IMR-90 (cell line): ENCODE results near the gene LINGO1. TPM values are rescaled to one million over a fixed set of nuclear protein-coding genes. Genes with fewer than 3 reads are reported as not detected.

ENCODE experiments used
- ATAC-seq: fragments of 200-7000 bp; cut with Tn5 transposase; 2 replicates; pipeline ENCODE4 v1.9.1; 2020; ENCODE audit warnings: low read depth, mild to moderate bottlenecking, moderate library complexity
- BruUV-seq: library from RNA; stranded (reverse); fragments of 400-500 nt; replicated peaks from 2 replicates; lab custom pipeline; 2021; lab: Mats Ljungman, UMichigan
- CTCF ChIA-PET: fragments of 300-600 bp; formaldehyde crosslinking; extraction: SDS; loops from one replicate; lab custom pipeline; 2021; ENCODE audit warnings: antibody characterized with exemption; lab: Yijun Ruan, JAX
- POLR2A ChIA-PET: fragments of 300-600 bp; sonication (Branson Sonifier 250); formaldehyde crosslinking; loops from one replicate; lab custom pipeline; 2022; ENCODE audit warnings: antibody characterized with exemption; ENCODE audit not compliant: unreplicated experiment; lab: Charles Lee
- DNase-seq: peaks from one replicate; pipeline ENCODE4 v3.0.0; 2013
- H2AFZ ChIP-seq: replicated peaks from 2 replicates; pipeline ENCODE3; 2013; ENCODE audit warnings: low read length, mild to moderate bottlenecking; ENCODE audit not compliant: poor library complexity
- H2AK5ac ChIP-seq: 2 replicates; pipeline ENCODE4 v1.6.1; 2013; ENCODE audit warnings: low read depth, low read length, inconsistent platforms
- H2AK9ac ChIP-seq: replicated peaks from 2 replicates; pipeline ENCODE3; 2013; ENCODE audit warnings: mild to moderate bottlenecking, low read depth, low read length, moderate library complexity; ENCODE audit not compliant: poor library complexity
- H2BK120ac ChIP-seq: 2 replicates; pipeline ENCODE4 v1.6.1; 2013; ENCODE audit warnings: low read depth, low read length, inconsistent platforms
- H2BK15ac ChIP-seq: 3 replicates; pipeline ENCODE4 v1.6.1; 2013; ENCODE audit warnings: low read depth, low read length, inconsistent platforms
- H2BK20ac ChIP-seq: 2 replicates; pipeline ENCODE4 v1.6.1; 2013; ENCODE audit warnings: low read depth, mild to moderate bottlenecking, inconsistent platforms, low read length, moderate library complexity
- H2BK5ac ChIP-seq: 2 replicates; pipeline ENCODE4 v1.6.1; 2013; ENCODE audit warnings: mild to moderate bottlenecking, low read depth, low read length, inconsistent platforms; ENCODE audit not compliant: poor library complexity, severe bottlenecking
- H3K14ac ChIP-seq: replicated peaks from 2 replicates; pipeline ENCODE4 v1.6.1; 2013; ENCODE audit warnings: low read depth, low read length, inconsistent platforms
- H3K18ac ChIP-seq: 2 replicates; pipeline ENCODE4 v1.6.1; 2013; ENCODE audit warnings: low read depth, low read length, control low read depth
- H3K23ac ChIP-seq: 2 replicates; pipeline ENCODE4 v1.6.1; 2013; ENCODE audit warnings: low read depth, low read length, inconsistent platforms
- H3K27ac ChIP-seq: 2 replicates; pipeline ENCODE4 v1.5.1; 2013; ENCODE audit warnings: mild to moderate bottlenecking, control low read depth, low read length; ENCODE audit not compliant: insufficient read depth
- H3K27me3 ChIP-seq: 2 replicates; pipeline ENCODE4 v1.6.1; 2013; ENCODE audit warnings: low read length; ENCODE audit not compliant: control insufficient read depth, insufficient read depth
- H3K36me3 ChIP-seq: 2 replicates; pipeline ENCODE4 v1.6.1; 2013; ENCODE audit warnings: low read length, mixed read lengths; ENCODE audit not compliant: control insufficient read depth, insufficient read depth
- H3K4ac ChIP-seq: 2 replicates; pipeline ENCODE4 v1.6.1; 2013; ENCODE audit warnings: low read depth, low read length, inconsistent platforms
- H3K4me1 ChIP-seq: 2 replicates; pipeline ENCODE4 v1.6.1; 2013; ENCODE audit warnings: low read length, mixed read lengths; ENCODE audit not compliant: control insufficient read depth, insufficient read depth
- H3K4me2 ChIP-seq: 2 replicates; pipeline ENCODE4 v1.6.1; 2013; ENCODE audit warnings: low read depth, mild to moderate bottlenecking, control low read depth, low read length, moderate library complexity
- H3K4me3 ChIP-seq: 2 replicates; pipeline ENCODE4 v1.5.1; 2013; ENCODE audit warnings: low read depth, mild to moderate bottlenecking, control low read depth, low read length, moderate library complexity; ENCODE audit not compliant: insufficient read depth
- H3K56ac ChIP-seq: 2 replicates; pipeline ENCODE4 v1.6.1; 2013; ENCODE audit warnings: low read length, inconsistent platforms; ENCODE audit not compliant: insufficient read depth; ENCODE audit errors: extremely low read depth
- H3K79me1 ChIP-seq, 2 experiments: 2 replicates each; pipeline ENCODE4 v1.6.1; 2013; ENCODE audit warnings: low read length in 2 of 2, inconsistent platforms in 1 of 2, low read depth in 1 of 2
- H3K9ac ChIP-seq: 2 replicates; pipeline ENCODE4 v1.6.1; 2013; ENCODE audit warnings: low read depth, low read length, control low read depth
- H3K9me1 ChIP-seq: 2 replicates; pipeline ENCODE4 v1.6.1; 2013; ENCODE audit warnings: low read length, inconsistent platforms; ENCODE audit not compliant: insufficient read depth
- H3K9me3 ChIP-seq: 2 replicates; pipeline ENCODE4 v1.6.1; 2013; ENCODE audit warnings: low read length; ENCODE audit not compliant: control insufficient read depth, insufficient read depth
- H4K20me1 ChIP-seq: 2 replicates; pipeline ENCODE4 v1.6.1; 2013; ENCODE audit warnings: low read length, inconsistent platforms; ENCODE audit not compliant: insufficient read depth
- H4K5ac ChIP-seq: 2 replicates; pipeline ENCODE4 v1.6.1; 2013; ENCODE audit warnings: mild to moderate bottlenecking, low read depth, low read length, control low read depth
- H4K8ac ChIP-seq, 2 experiments: 2 replicates each; pipeline ENCODE4 v1.6.1; 2013; ENCODE audit warnings: low read depth in 2 of 2, low read length in 2 of 2, control low read depth in 1 of 2, inconsistent platforms in 1 of 2
- H4K91ac ChIP-seq: 2 replicates; pipeline ENCODE4 v1.6.1; 2013; ENCODE audit warnings: low read depth, low read length, inconsistent platforms; ENCODE audit not compliant: insufficient read depth
- BHLHE40 ChIP-seq: fragments of 150-350 bp; IDR thresholded peaks from 2 replicates; pipeline ENCODE4 v1.6.1; 2016; ENCODE audit warnings: mild to moderate bottlenecking, low read depth, low read length
- CEBPB ChIP-seq: IDR thresholded peaks from 2 replicates; pipeline ENCODE4 v1.6.1; 2012; ENCODE audit warnings: low read depth, low read length, improper control_type of control experiment
- CHD1 ChIP-seq: IDR thresholded peaks from 2 replicates; pipeline ENCODE4 v1.6.1; 2012; ENCODE audit warnings: low read depth, low read length, improper control_type of control experiment
- ELK1 ChIP-seq: fragments of 150-350 bp; IDR thresholded peaks from 2 replicates; pipeline ENCODE4 v1.6.1; 2016; ENCODE audit warnings: low read depth, mild to moderate bottlenecking, low read length, moderate library complexity, borderline replicate concordance
- FOS ChIP-seq: fragments of 150-350 bp; IDR thresholded peaks from 2 replicates; pipeline ENCODE4 v1.6.1; 2016; ENCODE audit warnings: low read depth, low read length
- MAFK ChIP-seq: IDR thresholded peaks from 2 replicates; pipeline ENCODE4 v1.6.1; 2012; ENCODE audit warnings: low read depth, low read length, improper control_type of control experiment
- MAZ ChIP-seq: IDR thresholded peaks from 2 replicates; pipeline ENCODE4 v1.6.1; 2012; ENCODE audit warnings: low read depth, mild to moderate bottlenecking, low read length, improper control_type of control experiment, moderate library complexity, borderline replicate concordance
- MXI1 ChIP-seq: IDR thresholded peaks from 2 replicates; pipeline ENCODE4 v1.6.1; 2012; ENCODE audit warnings: low read depth, mild to moderate bottlenecking, low read length, moderate library complexity, borderline replicate concordance
- NFE2L2 ChIP-seq: fragments of 150-350 bp; IDR thresholded peaks from 2 replicates; pipeline ENCODE4 v1.6.1; 2016; ENCODE audit warnings: low read depth, mild to moderate bottlenecking, low read length
- POLR2A ChIP-seq: IDR thresholded peaks from 2 replicates; pipeline ENCODE4 v1.6.1; 2012; ENCODE audit warnings: mild to moderate bottlenecking, low read depth, low read length
- RAD21 ChIP-seq: IDR thresholded peaks from 2 replicates; pipeline ENCODE4 v1.6.1; 2012; ENCODE audit warnings: low read length, improper control_type of control experiment
- RCOR1 ChIP-seq: IDR thresholded peaks from 2 replicates; pipeline ENCODE4 v1.6.1; 2012; ENCODE audit warnings: mild to moderate bottlenecking, low read length, improper control_type of control experiment; ENCODE audit not compliant: insufficient replicate concordance
- RFX5 ChIP-seq: IDR thresholded peaks from 2 replicates; pipeline ENCODE4 v1.8.0; 2012; ENCODE audit warnings: low read depth, mild to moderate bottlenecking, low read length, moderate library complexity
- SMC3 ChIP-seq: fragments of 150-350 bp; IDR thresholded peaks from 2 replicates; pipeline ENCODE4 v1.6.1; 2016; ENCODE audit warnings: low read depth, mild to moderate bottlenecking, antibody characterized with exemption, low read length, moderate library complexity
- USF2 ChIP-seq: fragments of 150-350 bp; IDR thresholded peaks from 2 replicates; pipeline ENCODE4 v1.6.1; 2017; ENCODE audit warnings: mild to moderate bottlenecking, antibody characterized with exemption, low read length, low read depth
- WGBS, 2 experiments: methylation state at CpG; one replicate each; pipeline versions ENCODE4 v1.1.5 to v1.1.7; 2013; ENCODE audit warnings: missing lambda C conversion rate in 2 of 2; ENCODE audit not compliant: insufficient read length in 1 of 2; ENCODE audit errors: extremely low coverage in 2 of 2; 5-methylcytosine and 5-hydroxymethylcytosine counted together
- dilution Hi-C: fragments of 300-500 bp; cut with HindIII; formaldehyde crosslinking; loops from one replicate; pipeline ENCODE4 v1.14.3; 2018; ENCODE audit warnings: low sequenced_read_pairs; ENCODE audit not compliant: unreplicated experiment
- in situ Hi-C: fragments of 300-500 bp; cut with MboI; formaldehyde crosslinking; loops from 3 replicates; pipeline ENCODE4 v1.14.3; 2019; ENCODE audit warnings: low sequenced_read_pairs, inconsistent platforms, mixed read lengths
- intact Hi-C: fragments of 100-400 bp; cut with micrococcal nuclease; formaldehyde crosslinking; loops from 2 replicates; pipeline ENCODE4 v1.10.0; 2022
- polyA plus RNA-seq, 3 experiments: library from polyadenylated mRNA; depleted of rRNA; stranded (reverse); fragments of >200 nt; gene quantifications; 2 replicates each; pipeline ENCODE4 v1.2.3, GENCODE V29; 2012; ENCODE audit warnings: low replicate concordance in 1 of 3
- total RNA-seq: library from RNA; depleted of rRNA; stranded (reverse); fragments of >200 nt; gene quantifications from 2 replicates; pipeline ENCODE4 v1.2.3, GENCODE V29; 2012
- TF ChIP-seq, protein P1 (sequence below): conservative IDR thresholded peaks from 2 replicates; pipeline ENCODE4 v1.5.1; 2012; ENCODE audit warnings: mild to moderate bottlenecking, low read depth, low read length, improper control_type of control experiment

LINGO1 gene
- total and polyA plus RNA-seq, 2 of the 4 experiments (the other 2 are of a cell fraction), result 0.05 TPM; not detected in 1

- Histone ChIP-seq H3K4me1 (no peaks in the 10 kb centered on the region), H2BK5ac (no peak overlapping the region), H2BK120ac (no peak overlapping the region), H3K18ac (no peak overlapping the region), H3K79me1 (no peaks in the 10 kb centered on the region), H2AFZ (no peak overlapping the region), H3K4me3 (no peak overlapping the region), H3K4ac (no peak overlapping the region), H3K4me2 (no peak overlapping the region), H3K9ac (no peak overlapping the region), H4K8ac (no peak overlapping the region), H3K36me3 (no peaks in the 10 kb centered on the region), H2AK5ac (no peak overlapping the region), H4K5ac (no peak overlapping the region), H3K27me3 (peaks cover 52% of the 10 kb centered on the region), H4K20me1 (no peaks in the 10 kb centered on the region), H3K27ac (no peak overlapping the region), H2BK20ac (no peak overlapping the region), H3K14ac (no peak overlapping the region), H2AK9ac (no peak overlapping the region), H4K91ac (no peak overlapping the region), H2BK15ac (no peak overlapping the region), H3K23ac (no peak overlapping the region), H3K9me3 (no peaks in the 10 kb centered on the region), H3K56ac (no peak overlapping the region), H3K9me1 (no peaks in the 10 kb centered on the region)
- no peak for ATAC-seq
- intact Hi-C loops, result no loop called here
- CTCF ChIA-PET, result no interaction called here
- POLR2A ChIA-PET, result no interaction called here
- no CpG with 5 or more reads among the region's 1 CpG for WGBS, 2 experiments
- in situ Hi-C loops, result no loop called here
- BruUV-seq, result no TSS peak
- dilution Hi-C loops, result no loop called here
- no peak for DNase-seq
- no peak for TF ChIP-seq CHD1
- no peak for TF ChIP-seq MAZ
- no peak for TF ChIP-seq POLR2A
- TF ChIP-seq RAD21, result no peak
- TF ChIP-seq SMC3, result no peak
- TF ChIP-seq USF2, result no peak
- TF ChIP-seq MXI1, result no peak
- TF ChIP-seq, protein P1, sequence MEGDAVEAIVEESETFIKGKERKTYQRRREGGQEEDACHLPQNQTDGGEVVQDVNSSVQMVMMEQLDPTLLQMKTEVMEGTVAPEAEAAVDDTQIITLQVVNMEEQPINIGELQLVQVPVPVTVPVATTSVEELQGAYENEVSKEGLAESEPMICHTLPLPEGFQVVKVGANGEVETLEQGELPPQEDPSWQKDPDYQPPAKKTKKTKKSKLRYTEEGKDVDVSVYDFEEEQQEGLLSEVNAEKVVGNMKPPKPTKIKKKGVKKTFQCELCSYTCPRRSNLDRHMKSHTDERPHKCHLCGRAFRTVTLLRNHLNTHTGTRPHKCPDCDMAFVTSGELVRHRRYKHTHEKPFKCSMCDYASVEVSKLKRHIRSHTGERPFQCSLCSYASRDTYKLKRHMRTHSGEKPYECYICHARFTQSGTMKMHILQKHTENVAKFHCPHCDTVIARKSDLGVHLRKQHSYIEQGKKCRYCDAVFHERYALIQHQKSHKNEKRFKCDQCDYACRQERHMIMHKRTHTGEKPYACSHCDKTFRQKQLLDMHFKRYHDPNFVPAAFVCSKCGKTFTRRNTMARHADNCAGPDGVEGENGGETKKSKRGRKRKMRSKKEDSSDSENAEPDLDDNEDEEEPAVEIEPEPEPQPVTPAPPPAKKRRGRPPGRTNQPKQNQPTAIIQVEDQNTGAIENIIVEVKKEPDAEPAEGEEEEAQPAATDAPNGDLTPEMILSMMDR, result no peak
- no peak for TF ChIP-seq BHLHE40
- no peak for TF ChIP-seq RCOR1
- TF ChIP-seq NFE2L2, result no peak
- no peak for TF ChIP-seq MAFK
- no peak for TF ChIP-seq RFX5
- no peak for TF ChIP-seq CEBPB
- TF ChIP-seq FOS, result no peak
- no peak for TF ChIP-seq ELK1
Observed at GRCh38 chr15:77576538-77576937, 56.2 kb downstream of the LINGO1 start.
